H1 (cell line): ENCODE measurements around the gene SPINK9. TPM values are rescaled to one million over a fixed set of nuclear protein-coding genes. Genes with fewer than 3 reads are reported as not detected.

Experiments
- HDAC2 ChIP-seq, 2 experiments: fragments of 300-600 bp in 1 of 2; sonication (generic) in 1 of 2; IDR thresholded peaks; 2 replicates each; pipeline ENCODE4 v1.6.1; 2011 to 2012; ENCODE audit warnings: low read depth in 2 of 2, low read length in 2 of 2, mild to moderate bottlenecking in 2 of 2, moderate library complexity in 2 of 2, borderline replicate concordance in 1 of 2, inconsistent platforms in 1 of 2
- NRF1 ChIP-seq: IDR thresholded peaks from 2 replicates; pipeline ENCODE4 v1.6.1; 2011; ENCODE audit warnings: mild to moderate bottlenecking, low read depth, low read length, improper control_type of control experiment
- polyA plus RNA-seq, 7 experiments: library from polyadenylated mRNA; depleted of rRNA in 3 of 7; stranded (reverse) in 5 of 7; unstranded in 2 of 7; fragments of >200 nt in 5 of 7; fragments of 200-250 nt in 2 of 7; gene quantifications; 1 replicate in 5 of 7; 2 replicates in 1 of 7; 4 replicates in 1 of 7; pipeline versions ENCODE4 v1.2.1 to v1.2.3, GENCODE V29; 2011 to 2013; ENCODE audit warnings: missing spikeins in 2 of 7, mixed read lengths in 2 of 7
- total RNA-seq: library from RNA; stranded (reverse); fragmentation: NEBNext Ultra II Directional; extraction: Animal tissue kit (Norgen Biotek cat#: 25700); gene quantifications from 2 replicates; pipeline ENCODE4 v1.2.1, GENCODE V29; 2021

The SPINK9 gene
- total and polyA plus RNA-seq, 2 of the 8 experiments (the other 6 are each of a cell fraction or from before 2014, with no cell fraction given), result not detected

- no peak for TF ChIP-seq HDAC2 (IDR thresholded peaks at IDR 0.05; ENCODE audit: borderline replicate concordance in 1 of 2, low read depth in 2 of 2, low read length in 2 of 2)
- no peak for TF ChIP-seq NRF1
Measured at GRCh38 chr5:148297731-148298130, 37.6 kb upstream of the SPINK9 start (continued).
